Suppressor macrophage treated with lipopolysaccharide for 1 hour (primary cell): ENCODE measurements around the gene KLRB1.
"Not testable (repeated sequence)": the region's sequence is repeated elsewhere in the genome, so short reads cannot be mapped to it uniquely, and the experiment has no call there.

Experiments
- DNase-seq, 3 donors: peaks; one replicate each; pipeline ENCODE4 v3.0.0-alpha.2; 2020 to 2022

The KLRB1 gene

GRCh38 chr12:9619411-9620179 is 11.9 kb upstream of the KLRB1 start:
- DNase-seq: no peak

DNA sequence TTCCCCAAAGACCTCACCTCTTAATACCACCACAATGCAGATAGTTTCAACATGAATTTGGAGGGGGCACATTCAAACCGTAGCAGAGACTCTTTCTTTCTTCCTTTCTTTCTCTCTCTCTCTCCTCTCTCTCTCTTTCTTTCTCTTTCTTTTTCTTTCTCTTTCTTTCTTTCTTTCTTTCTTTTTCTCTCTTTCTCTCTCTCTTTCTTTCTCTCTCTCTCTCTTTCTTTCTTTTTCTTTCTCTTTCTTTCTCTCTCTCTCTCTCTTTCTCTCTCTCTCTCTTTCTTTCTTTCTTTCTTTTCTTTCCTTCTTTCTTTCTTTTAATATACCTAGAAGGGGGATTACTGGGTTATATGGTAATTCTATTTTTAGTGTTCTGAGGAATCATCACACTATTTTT is 11.2 kb upstream of the KLRB1 start:
- not testable (repeated sequence) for DNase-seq

DNA sequence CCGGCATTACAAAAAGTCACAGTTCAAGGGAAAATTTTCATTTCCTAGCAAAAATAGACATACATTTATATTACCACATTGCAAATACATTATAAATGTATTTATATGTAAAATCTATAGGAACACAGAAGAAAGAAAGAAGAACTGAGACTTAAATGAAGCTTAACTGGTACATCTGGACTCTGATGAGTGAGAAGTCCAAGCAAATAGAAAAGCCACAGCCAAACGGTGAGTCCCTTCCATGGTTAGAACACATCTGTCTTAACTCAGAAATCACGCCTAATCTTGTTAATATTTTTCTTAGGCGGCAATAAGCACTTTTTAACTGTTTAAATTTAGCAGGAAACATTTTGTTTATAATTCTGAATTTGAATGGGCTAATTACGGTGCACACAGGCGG is 9.4 kb upstream of the KLRB1 start:
- DNase-seq: no peak

- DNase-seq: no peak
Observed at GRCh38 chr12:9615420-9616136, 7.9 kb upstream of the KLRB1 start.

DNA sequence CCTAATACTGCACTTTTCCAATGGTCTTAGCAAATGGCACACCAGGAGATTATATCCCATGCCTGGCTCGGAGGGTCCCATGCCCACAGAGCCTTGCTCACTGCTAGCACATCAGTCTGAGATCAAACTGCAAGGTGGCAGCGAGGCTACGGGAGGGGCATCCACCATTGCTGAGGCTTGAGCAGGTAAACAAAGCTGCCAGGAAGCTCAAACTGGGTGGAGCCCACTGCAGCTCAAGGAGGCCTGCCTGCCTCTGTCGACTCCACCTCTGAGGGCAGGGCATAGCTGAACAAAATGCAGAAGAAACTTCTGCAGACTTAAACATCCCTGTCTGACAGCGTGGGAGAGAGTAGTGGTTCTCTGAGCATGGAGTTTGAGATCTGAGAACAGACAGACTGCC is 2.9 kb upstream of the KLRB1 start:
- not testable (repeated sequence) for DNase-seq

GRCh38 chr12:9606736-9607372 is 862 bp downstream of the KLRB1 start:
- no peak for DNase-seq

DNA sequence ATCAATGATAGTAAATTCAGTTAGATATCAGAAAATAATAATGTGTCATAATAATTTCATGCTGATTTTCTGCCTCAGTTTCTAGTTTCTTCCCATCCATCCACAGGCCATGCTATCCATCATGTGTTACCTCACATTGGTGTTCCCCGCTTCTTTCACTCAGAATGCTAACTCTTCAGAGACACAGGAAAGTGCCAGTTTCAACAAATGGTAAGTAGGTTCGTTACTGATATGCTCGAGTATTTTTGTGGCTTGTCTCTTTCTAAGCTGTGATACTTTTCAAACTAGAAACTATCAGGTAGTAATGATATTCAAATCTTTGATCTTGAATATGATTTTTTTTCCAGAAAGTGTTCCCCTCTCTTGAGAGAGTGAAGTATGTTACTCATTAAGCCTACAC is 1.5 kb downstream of the KLRB1 start:
- no peak for DNase-seq

DNA sequence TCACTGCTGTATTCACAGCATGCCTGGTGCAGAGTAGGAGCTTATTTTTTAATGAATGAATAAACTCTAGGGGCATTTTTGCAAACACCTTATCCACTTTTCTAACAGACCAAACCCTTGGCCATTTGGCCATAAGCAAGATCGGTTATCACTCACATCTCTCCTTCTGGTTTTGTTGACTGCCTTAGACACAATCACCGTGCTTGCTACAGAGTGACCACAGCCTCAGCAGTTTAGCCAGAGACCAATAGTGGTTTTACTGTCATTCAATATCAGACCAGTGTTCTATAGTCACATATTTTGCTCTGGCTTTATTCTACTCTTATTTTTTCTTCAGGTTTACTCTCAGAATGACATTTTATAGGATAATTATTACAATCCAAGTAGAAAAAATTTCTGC is 2.2 kb downstream of the KLRB1 start:
- DNase-seq: no peak

GRCh38 chr12:9604287-9604686 is 3.4 kb downstream of the KLRB1 start:
- no peak for DNase-seq

DNA sequence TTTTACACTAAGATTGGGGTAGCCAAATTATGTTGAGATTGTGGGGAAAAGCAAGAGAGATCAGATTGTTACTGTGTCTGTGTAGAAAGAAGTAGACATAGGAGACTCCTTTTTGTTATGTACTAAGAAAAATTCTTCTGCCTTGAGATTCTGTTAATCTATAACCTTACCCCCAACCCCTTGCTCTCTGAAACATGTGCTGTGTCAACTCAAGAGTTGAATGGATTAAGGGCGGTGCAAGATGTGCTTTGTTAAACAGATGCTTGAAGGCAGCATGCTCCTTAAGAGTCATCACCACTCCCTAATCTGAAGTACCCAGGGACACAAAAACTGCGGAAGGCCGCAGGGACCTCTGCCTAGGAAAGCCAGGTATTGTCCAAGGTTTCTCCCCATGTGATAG is 7.3 kb downstream of the KLRB1 start:
- DNase-seq: not testable (repeated sequence)

- no peak for DNase-seq
Observed at GRCh38 chr12:9598363-9598762, 9.4 kb downstream of the KLRB1 start.

- DNase-seq: no peak
Observed at GRCh38 chr12:9597365-9597764, 10.4 kb downstream of the KLRB1 start.

DNA sequence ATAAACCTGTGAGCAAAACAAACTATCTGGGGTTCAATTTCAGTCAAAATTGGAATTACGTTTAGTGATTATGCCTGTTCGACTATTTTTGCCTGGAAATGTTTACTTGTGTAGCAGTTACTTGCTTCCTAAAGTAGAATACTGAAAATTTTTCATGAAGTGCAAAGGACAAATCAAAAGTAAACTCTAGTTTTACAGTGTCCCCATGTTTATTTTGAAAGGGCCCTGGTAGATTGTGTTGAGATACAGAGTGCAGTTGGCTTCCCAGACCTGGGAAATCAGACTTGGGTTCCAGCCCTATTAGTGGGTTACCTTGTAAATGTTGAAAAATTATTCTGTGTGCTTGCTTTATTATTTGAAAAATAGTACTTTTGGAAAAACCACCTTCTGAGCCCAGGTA is 17.3 kb downstream of the KLRB1 start:
- DNase-seq: no peak

GRCh38 chr12:9588749-9589148 is 19.0 kb downstream of the KLRB1 start:
- DNase-seq: no peak

GRCh38 chr12:9587987-9588600 is 19.6 kb downstream of the KLRB1 start:
- no peak for DNase-seq

DNA sequence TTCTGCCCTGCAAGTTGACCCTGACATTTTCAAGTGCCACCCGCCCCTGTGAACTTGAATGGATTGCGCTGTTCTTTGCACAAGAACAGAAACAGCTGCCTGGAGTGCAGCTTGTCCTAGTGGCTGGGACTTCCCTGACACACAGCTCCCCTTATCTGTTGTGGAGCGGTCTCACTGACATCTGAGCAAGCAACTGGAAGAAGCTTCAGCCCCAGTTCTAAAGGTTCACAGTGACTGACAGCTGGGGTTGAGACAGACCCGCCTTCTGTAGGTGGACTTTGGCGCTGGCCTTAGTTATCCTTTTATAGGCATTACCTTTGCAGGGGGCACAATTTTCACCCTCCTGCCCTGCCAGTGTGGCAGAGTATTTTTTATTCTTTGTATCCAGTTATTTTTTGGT is 30.0 kb downstream of the KLRB1 start:
- DNase-seq: not testable (repeated sequence)

DNA sequence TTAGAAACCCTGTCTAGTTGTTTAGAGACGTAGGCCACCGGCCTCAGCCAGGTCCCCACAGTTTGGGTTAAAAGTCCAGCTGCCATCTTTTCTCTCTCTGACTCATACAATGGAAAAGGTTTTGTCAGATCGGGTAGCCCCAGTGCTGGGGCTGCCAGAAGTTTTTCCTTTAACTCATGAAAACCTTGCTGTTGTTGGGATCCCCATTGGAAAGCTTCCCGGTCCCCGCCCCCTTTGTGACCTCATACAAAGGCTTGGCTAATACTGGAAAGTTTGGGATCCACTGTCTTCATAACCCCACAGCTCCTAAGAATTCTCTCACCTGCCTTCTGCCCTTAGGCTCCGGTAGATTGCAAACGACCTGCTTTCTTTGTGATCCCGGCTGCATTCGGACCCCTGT is 40.6 kb downstream of the KLRB1 start:
- peak; percentile 39 to 79 (median 57) for DNase-seq

GRCh38 chr12:9566113-9566512 is 41.6 kb downstream of the KLRB1 start:
- not testable (repeated sequence) for DNase-seq

GRCh38 chr12:9564418-9564817 is 43.3 kb downstream of the KLRB1 start:
- DNase-seq: peak in 1 of 3 donors; percentile 8

DNA sequence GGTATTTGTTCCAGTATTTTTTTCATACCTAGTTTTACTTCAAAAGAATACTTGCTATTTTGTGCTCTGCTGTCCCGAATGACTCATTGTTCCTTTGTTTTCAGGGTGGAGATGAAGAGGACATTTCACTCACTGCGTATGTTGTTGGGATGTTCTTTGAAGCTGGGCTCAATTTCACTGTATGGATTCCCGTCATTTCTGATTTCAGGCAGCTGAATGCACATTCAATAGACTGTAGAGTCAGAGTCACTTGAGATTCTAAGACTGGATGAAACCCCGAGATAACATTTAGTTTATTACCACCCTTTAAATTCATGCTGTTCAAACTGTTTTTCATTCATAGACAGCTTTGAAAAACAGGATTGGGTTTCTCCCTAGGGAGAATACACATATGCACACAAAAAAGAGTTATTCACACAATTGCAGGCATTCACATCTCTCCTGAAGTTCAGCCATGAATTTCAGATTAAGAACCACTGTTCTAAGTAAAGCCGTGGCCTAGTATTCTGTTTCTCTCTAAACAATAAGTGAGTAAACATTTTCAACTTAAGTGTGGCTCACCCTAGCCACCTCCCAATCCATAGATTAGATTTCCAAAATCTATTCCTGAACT is 44.8 kb downstream of the KLRB1 start:
- not testable (repeated sequence) for DNase-seq

- DNase-seq: not testable (repeated sequence)
Observed at GRCh38 chr12:9545489-9545888, 62.2 kb downstream of the KLRB1 start.
